HepG2 (cell line): Measurements from ENCODE around the gene SNX24. TPM values are rescaled to one million over a fixed set of nuclear protein-coding genes. Genes with fewer than 3 reads are reported as not detected.

Source experiments
- ATAC-seq: fragments of 200-7000 bp; cut with Tn5 transposase; 3 replicates; pipeline ENCODE4 v1.9.1; 2020; ENCODE audit warnings: mild to moderate bottlenecking, moderate library complexity
- BruUV-seq: library from RNA; stranded (reverse); fragments of 400-500 nt; replicated peaks from 2 replicates; lab custom pipeline; 2021; lab: Mats Ljungman, UMichigan
- CTCF ChIA-PET: fragments of 300-600 bp; formaldehyde crosslinking; extraction: SDS; loops from one replicate; lab custom pipeline; 2021; ENCODE audit warnings: low total read pairs, inconsistent platforms, low intra/inter-chr PET ratio; lab: Yijun Ruan, JAX
- POLR2A ChIA-PET: fragments of 350-600 bp; sonication (Branson Sonifier 250); formaldehyde crosslinking; loops from one replicate; lab custom pipeline; 2020; ENCODE audit warnings: antibody characterized with exemption, inconsistent platforms; lab: Yijun Ruan, JAX
- DNase-seq: peaks from one replicate; pipeline ENCODE4 v3.0.0-alpha.2; 2015; ENCODE audit warnings: low spot score
- FAIRE-seq: peaks from 3 replicates; lab custom pipeline; 2011; peaks lifted over from hg19 to GRCh38; lab: Jason Lieb, UNC
- H2AFZ ChIP-seq: one replicate; pipeline ENCODE4 v1.6.1; 2011; ENCODE audit warnings: low read length, inconsistent platforms
- H3K27ac ChIP-seq: fragments of 300-600 bp; 3 replicates; pipeline ENCODE4 v1.8.0; 2011; ENCODE audit warnings: mixed run types, mild to moderate bottlenecking, mixed read lengths, low read length, inconsistent platforms; ENCODE audit not compliant: insufficient read depth; ENCODE audit errors: extremely low read length
- H3K27me3 ChIP-seq, 2 experiments: fragments of 200-600 bp in 1 of 2; 2 replicates in 1 of 2; 3 replicates in 1 of 2; pipeline versions ENCODE4 v1.6.0 to v1.8.0; 2011; ENCODE audit warnings: low read length in 2 of 2, mild to moderate bottlenecking in 2 of 2, moderate library complexity in 2 of 2, inconsistent platforms in 1 of 2; ENCODE audit not compliant: insufficient read depth in 2 of 2, control insufficient read depth in 1 of 2
- H3K36me3 ChIP-seq, 2 experiments: fragments of 200-600 bp in 1 of 2; replicated peaks in 1 of 2; 2 replicates in 1 of 2; 3 replicates in 1 of 2; pipeline versions ENCODE4 v1.5.1 to v1.8.0; 2011; ENCODE audit warnings: low read length in 2 of 2, inconsistent platforms in 1 of 2; ENCODE audit not compliant: insufficient read depth in 2 of 2, control insufficient read depth in 1 of 2
- H3K4me1 ChIP-seq: 2 replicates; pipeline ENCODE4 v1.5.1; 2012; ENCODE audit warnings: low read length, inconsistent platforms; ENCODE audit not compliant: insufficient read depth
- H3K4me2 ChIP-seq: 2 replicates; pipeline ENCODE4 v1.6.0; 2011; ENCODE audit warnings: low read depth, low read length, inconsistent platforms
- H3K4me3 ChIP-seq, 3 experiments: fragments of 200-600 bp in 1 of 3; sonication (generic), shearing (Covaris generic) in 1 of 3; replicated peaks in 1 of 3; 2 replicates each; pipeline ENCODE4 v1.5.1; 2011 to 2016; ENCODE audit warnings: low read length in 3 of 3, inconsistent platforms in 2 of 3, low read depth in 2 of 3, mild to moderate bottlenecking in 2 of 3, control low read depth in 1 of 3, mixed read lengths in 1 of 3; ENCODE audit not compliant: insufficient read depth in 1 of 3
- H3K79me2 ChIP-seq: one replicate; pipeline ENCODE4 v1.6.1; 2011; ENCODE audit warnings: low read length, inconsistent platforms; ENCODE audit not compliant: insufficient read depth
- H3K9ac ChIP-seq: 2 replicates; pipeline ENCODE4 v1.6.0; 2011; ENCODE audit warnings: mild to moderate bottlenecking, low read depth, low read length, inconsistent platforms; ENCODE audit not compliant: insufficient read depth
- H3K9me3 ChIP-seq: 2 replicates; pipeline ENCODE4 v1.5.1; 2012; ENCODE audit warnings: mild to moderate bottlenecking, low read length
- H4K20me1 ChIP-seq: 2 replicates; pipeline ENCODE4 v1.6.0; 2011; ENCODE audit warnings: inconsistent platforms, mild to moderate bottlenecking, low read length, moderate library complexity; ENCODE audit not compliant: insufficient read depth
- AHDC1 ChIP-seq: sonication (generic); formaldehyde crosslinking; IDR thresholded peaks from 2 replicates; pipeline ENCODE4 v1.5.1; 2020; ENCODE audit warnings: mild to moderate bottlenecking, missing genetic modification reagents, borderline replicate concordance
- BHLHE40 ChIP-seq: IDR thresholded peaks from 2 replicates; pipeline ENCODE4 v1.6.1; 2011; ENCODE audit warnings: low read length, improper control_type of control experiment
- CBFB ChIP-seq: sonication (generic); formaldehyde crosslinking; IDR thresholded peaks from 2 replicates; pipeline ENCODE4 v1.4.0; 2020; ENCODE audit warnings: missing genetic modification reagents
- EEA1 ChIP-seq: sonication (generic); formaldehyde crosslinking; IDR thresholded peaks from 2 replicates; pipeline ENCODE4 v1.5.1; 2020; ENCODE audit warnings: mild to moderate bottlenecking, missing genetic modification reagents, borderline replicate concordance
- ETV6 ChIP-seq: sonication (generic); formaldehyde crosslinking; conservative IDR thresholded peaks from 2 replicates; pipeline ENCODE4 v1.4.0; 2020; ENCODE audit warnings: missing genetic modification reagents
- HMG20B ChIP-seq: conservative IDR thresholded peaks from 2 replicates; pipeline ENCODE4 v1.6.1; 2016; ENCODE audit warnings: missing genetic modification reagents, missing compliant biosample characterization
- HOXA7 ChIP-seq: sonication (generic); formaldehyde crosslinking; IDR thresholded peaks from 2 replicates; pipeline ENCODE4 v1.8.1; 2022; ENCODE audit warnings: mild to moderate bottlenecking, missing genetic modification reagents, moderate library complexity
- KDM6A ChIP-seq: IDR thresholded peaks from 2 replicates; pipeline ENCODE4 v1.6.1; 2016; ENCODE audit warnings: low read depth
- MLLT10 ChIP-seq: sonication (generic); formaldehyde crosslinking; IDR thresholded peaks from 2 replicates; pipeline ENCODE4 v1.4.0; 2020; ENCODE audit warnings: missing genetic modification reagents
- NKX3-1 ChIP-seq: sonication (generic); formaldehyde crosslinking; IDR thresholded peaks from 2 replicates; pipeline ENCODE4 v1.5.0; 2020; ENCODE audit warnings: missing genetic modification reagents
- POLR2A ChIP-seq, 2 experiments: IDR thresholded peaks; 2 replicates each; pipeline ENCODE4 v1.6.1; 2011; ENCODE audit warnings: low read depth in 2 of 2, low read length in 2 of 2, mild to moderate bottlenecking in 1 of 2, moderate library complexity in 1 of 2; ENCODE audit not compliant: insufficient read depth in 1 of 2
- SCMH1 ChIP-seq: sonication (generic); formaldehyde crosslinking; IDR thresholded peaks from 2 replicates; pipeline ENCODE4 v1.9.0; 2021; ENCODE audit warnings: missing genetic modification reagents, mild to moderate bottlenecking, borderline replicate concordance
- SRSF1 ChIP-seq: fragments of 200-400 bp; formaldehyde crosslinking; optimal IDR thresholded peaks from 2 replicates; pipeline ENCODE3; 2017; ENCODE audit warnings: mild to moderate bottlenecking, low read depth, low read length, moderate library complexity
- TRIM24 ChIP-seq: sonication (generic); formaldehyde crosslinking; IDR thresholded peaks from 2 replicates; pipeline ENCODE4 v1.8.0; 2022; ENCODE audit warnings: mild to moderate bottlenecking, missing genetic modification reagents
- ZBTB3 ChIP-seq: sonication (generic); formaldehyde crosslinking; IDR thresholded peaks from 2 replicates; pipeline ENCODE4 v1.4.0; 2020; ENCODE audit warnings: low read depth, mild to moderate bottlenecking, moderate library complexity, missing genetic modification reagents, borderline replicate concordance
- ZNF143 ChIP-seq: sonication (generic); formaldehyde crosslinking; IDR thresholded peaks from 2 replicates; pipeline ENCODE4 v1.4.0; 2020; ENCODE audit warnings: missing genetic modification reagents
- ZNF224 ChIP-seq: sonication (generic); formaldehyde crosslinking; IDR thresholded peaks from 2 replicates; pipeline ENCODE4 v1.5.0; 2020; ENCODE audit warnings: mild to moderate bottlenecking, missing genetic modification reagents
- ZNF414 ChIP-seq: sonication (generic); formaldehyde crosslinking; IDR thresholded peaks from 2 replicates; pipeline ENCODE4 v1.5.0; 2020; ENCODE audit warnings: missing genetic modification reagents
- ZNF766 ChIP-seq: sonication (generic); formaldehyde crosslinking; IDR thresholded peaks from 2 replicates; pipeline ENCODE4 v1.5.0; 2020; ENCODE audit warnings: missing genetic modification reagents, borderline replicate concordance
- ZNF776 ChIP-seq: sonication (generic); formaldehyde crosslinking; IDR thresholded peaks from 2 replicates; pipeline ENCODE4 v1.4.0; 2020; ENCODE audit warnings: mild to moderate bottlenecking, missing genetic modification reagents
- WGBS: methylation state at CpG from one replicate; pipeline ENCODE4 v1.1.6; 2017; ENCODE audit warnings: low lambda C conversion rate; 5-methylcytosine and 5-hydroxymethylcytosine counted together
- in situ Hi-C: cut with HindIII; loops from 2 replicates; pipeline ENCODE4 v1.10.0; 2017; ENCODE audit warnings: low pct_unique_long_range_greater_than_20kb; ENCODE audit not compliant: extremely low pct_ligation_motif_present
- intact Hi-C: fragments of 100-400 bp; cut with micrococcal nuclease; formaldehyde crosslinking; loops from one replicate; pipeline ENCODE4 v1.10.0; 2022; ENCODE audit not compliant: unreplicated experiment
- polyA plus RNA-seq, 8 experiments: library from polyadenylated mRNA; depleted of rRNA in 3 of 8; stranded (reverse) in 7 of 8; unstranded in 1 of 8; fragments of >200 nt; fragmentation: Illumina TruSeq in 4 of 8; extraction: Trizol in 4 of 8; gene quantifications; 2 replicates each; pipeline versions ENCODE4 v1.2.1 to v1.2.3, GENCODE V29; 2011 to 2016; ENCODE audit warnings: low read depth in 4 of 8, missing spikeins in 1 of 8, mixed read lengths in 1 of 8; ENCODE audit not compliant: insufficient read depth in 1 of 8
- total RNA-seq, 5 experiments: library from RNA; depleted of rRNA; stranded (reverse); fragments of >200 nt; fragmentation: Illumina TruSeq; extraction: Trizol; gene quantifications; 2 replicates each; pipeline ENCODE4 v1.2.3, GENCODE V29; 2016; ENCODE audit warnings: low read depth in 1 of 5

Gene SNX24
- total and polyA plus RNA-seq, 2 of the 13 experiments (the other 11 are each of a cell fraction or from before 2014, with no cell fraction given) = 7.2 to 23.7 TPM

- H3K4me1 ChIP-seq = peaks cover 21% of the 10 kb centered on the region
- H3K27me3 ChIP-seq = no peaks in the 10 kb centered on the region
- H4K20me1 ChIP-seq = no peaks in the 10 kb centered on the region
- no peaks in the 10 kb centered on the region for H3K79me2 ChIP-seq
- peak within 1 kb of the TSS; percentile 69 to 77 (median 73) for H3K4me3 ChIP-seq
- ChIA-PET POLR2A (interaction anchor here (1.7 kb wide), 1 partner anchor 189 kb away, joined by 5 read pairs; no protein-coding TSS in a partner anchor), CTCF (no interaction called here)
- H3K4me2 ChIP-seq = peak within 1 kb of the TSS; percentile 74
- H3K9ac ChIP-seq = peak within 1 kb of the TSS; percentile 31; the same call in 1 of the 2 replicates
- BruUV-seq = no TSS peak
- WGBS = 7% methylated on average over 3 of the region's 84 CpGs
- no peak within 1 kb of the TSS for H2AFZ ChIP-seq
- H3K9me3 ChIP-seq = no peaks in the 10 kb centered on the region
- H3K27ac ChIP-seq = no peak within 1 kb of the TSS
- in situ Hi-C loops = no loop called here
- ATAC-seq = peak; percentile 90
- H3K36me3 ChIP-seq = no peaks in the 10 kb centered on the region
- no peak for FAIRE-seq
- DNase-seq = peak; percentile 50
- intact Hi-C loops = loop anchor here (2.0 to 5.0 kb wide), 3 partner anchors 189 to 520 kb away; partner anchors contain the start of genes SNX2 and SNX24
- TF ChIP-seq MLLT10 (no peak), SRSF1 (no peak), ETV6 (CRISPR knock-in tag) (0 out of 2 replicates have a peak, but pooled peaks have one; percentile 14), ZNF414 (CRISPR knock-in tag) (no peak), NKX3-1 (CRISPR knock-in tag) (peak; percentile 51; the same call in 1 of the 2 replicates), ZBTB3 (no peak), ZNF766 (CRISPR knock-in tag) (no peak), SCMH1 (CRISPR knock-in tag) (no peak), TRIM24 (CRISPR knock-in tag) (no peak), BHLHE40 (no peak), CBFB (CRISPR knock-in tag) (no peak; the same call in 1 of the 2 replicates), POLR2A (IDR thresholded peaks at IDR 0.05; ENCODE audit: insufficient read depth in 1 of 2, low read depth in 2 of 2, low read length in 2 of 2) (no peak), ZNF224 (no peak), HOXA7 (CRISPR knock-in tag) (no peak), ZNF143 (peak; percentile 60; the same call in 1 of the 2 replicates), ZNF776 (CRISPR knock-in tag) (no peak), KDM6A (CRISPR knock-in tag) (no peak), EEA1 (CRISPR knock-in tag) (no peak; the same call in 1 of the 2 replicates), AHDC1 (no peak), HMG20B (CRISPR knock-in tag) (no peak)
Observed at GRCh38 chr5:123036391-123037103, 191.1 kb downstream of the SNX24 start, which contains the start of gene PPIC. PPIC (minus strand) TSS chr5:123036725; CDS start chr5:123036625, 100 bp downstream.
